HL-60 (cell line): ENCODE data around the gene KBTBD13.

Source experiments
- DNase-seq, 2 experiments: peaks; one replicate each; pipeline ENCODE4 v3.0.0-alpha.2; 2010 to 2020; ENCODE audit warnings: low read depth in 1 of 2, low spot score in 1 of 2
- H3K27ac ChIP-seq: fragments of 250-450 bp; sonication (Bioruptor Pico); replicated peaks from 2 replicates; pipeline ENCODE4 v1.5.1; 2020; ENCODE audit warnings: mild to moderate bottlenecking, moderate library complexity
- H3K27me3 ChIP-seq: fragments of 250-450 bp; sonication (Bioruptor Pico); 2 replicates; pipeline ENCODE4 v1.5.1; 2021; ENCODE audit warnings: mild to moderate bottlenecking, moderate library complexity; ENCODE audit not compliant: insufficient read depth, poor library complexity, severe bottlenecking
- H3K4me3 ChIP-seq: replicated peaks from 2 replicates; pipeline ENCODE4 v1.5.1; 2011; ENCODE audit warnings: mild to moderate bottlenecking, control low read depth, low read length; ENCODE audit not compliant: insufficient read depth
- GABPA ChIP-seq: IDR thresholded peaks from 2 replicates; pipeline ENCODE4 v1.6.1; 2012; ENCODE audit warnings: low read depth
- POLR2AphosphoS5 ChIP-seq: IDR thresholded peaks from 2 replicates; pipeline ENCODE4 v1.6.1; 2012; ENCODE audit warnings: low read depth
- SPI1 ChIP-seq: IDR thresholded peaks from 2 replicates; pipeline ENCODE4 v1.6.1; 2012; ENCODE audit warnings: low read depth, mild to moderate bottlenecking, borderline replicate concordance
- long read RNA-seq: library from polyadenylated mRNA; unstranded; transcript quantifications from one replicate; pipeline ENCODE4 v2.0.0, GENCODE V29; 2020
- TF ChIP-seq, protein P1 (sequence below): IDR thresholded peaks from one replicate; pipeline ENCODE4 v1.5.1; 2011; ENCODE audit warnings: low read length, control low read depth, inconsistent platforms; ENCODE audit not compliant: insufficient read depth
- TF ChIP-seq, protein P2 (sequence below): IDR thresholded peaks from 2 replicates; pipeline ENCODE4 v1.6.1; 2012; ENCODE audit warnings: low read depth; ENCODE audit not compliant: insufficient replicate concordance

The KBTBD13 gene
- long read RNA-seq = 0 reads

DNA sequence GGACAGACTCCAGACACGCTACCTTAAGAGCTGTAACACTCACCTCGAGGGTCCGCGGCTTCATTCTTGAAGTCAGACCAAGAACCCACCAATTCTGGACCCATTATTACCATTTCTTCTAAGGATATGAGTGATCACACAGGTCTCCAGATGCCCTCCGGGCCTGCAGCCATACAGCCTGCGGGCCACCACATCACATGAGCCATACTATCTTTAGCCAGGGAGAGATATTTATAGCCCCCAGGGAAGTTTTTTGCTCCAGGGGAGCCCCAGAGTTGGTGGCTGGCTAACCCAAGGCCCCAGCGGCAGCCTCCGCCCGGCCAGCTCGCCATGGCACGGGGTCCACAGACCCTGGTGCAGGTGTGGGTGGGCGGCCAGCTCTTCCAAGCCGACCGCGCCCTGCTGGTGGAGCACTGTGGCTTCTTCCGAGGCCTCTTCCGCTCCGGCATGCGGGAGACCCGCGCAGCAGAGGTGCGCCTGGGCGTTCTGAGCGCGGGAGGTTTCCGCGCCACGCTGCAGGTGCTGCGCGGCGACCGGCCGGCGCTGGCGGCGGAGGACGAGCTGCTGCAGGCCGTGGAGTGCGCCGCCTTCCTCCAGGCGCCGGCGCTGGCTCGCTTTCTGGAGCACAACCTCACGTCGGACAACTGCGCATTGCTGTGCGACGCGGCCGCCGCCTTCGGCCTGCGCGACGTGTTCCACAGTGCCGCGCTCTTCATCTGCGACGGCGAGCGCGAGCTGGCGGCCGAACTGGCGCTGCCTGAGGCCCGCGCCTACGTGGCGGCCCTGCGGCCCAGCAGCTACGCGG is at the start of gene KBTBD13:
KBTBD13 (plus strand) TSS at position 261 of the 805 bp plus-strand sequence; CDS start at position 331, 70 bp downstream.
- H3K4me3 ChIP-seq = no peak within 1 kb of the TSS
- TF ChIP-seq, protein P1, sequence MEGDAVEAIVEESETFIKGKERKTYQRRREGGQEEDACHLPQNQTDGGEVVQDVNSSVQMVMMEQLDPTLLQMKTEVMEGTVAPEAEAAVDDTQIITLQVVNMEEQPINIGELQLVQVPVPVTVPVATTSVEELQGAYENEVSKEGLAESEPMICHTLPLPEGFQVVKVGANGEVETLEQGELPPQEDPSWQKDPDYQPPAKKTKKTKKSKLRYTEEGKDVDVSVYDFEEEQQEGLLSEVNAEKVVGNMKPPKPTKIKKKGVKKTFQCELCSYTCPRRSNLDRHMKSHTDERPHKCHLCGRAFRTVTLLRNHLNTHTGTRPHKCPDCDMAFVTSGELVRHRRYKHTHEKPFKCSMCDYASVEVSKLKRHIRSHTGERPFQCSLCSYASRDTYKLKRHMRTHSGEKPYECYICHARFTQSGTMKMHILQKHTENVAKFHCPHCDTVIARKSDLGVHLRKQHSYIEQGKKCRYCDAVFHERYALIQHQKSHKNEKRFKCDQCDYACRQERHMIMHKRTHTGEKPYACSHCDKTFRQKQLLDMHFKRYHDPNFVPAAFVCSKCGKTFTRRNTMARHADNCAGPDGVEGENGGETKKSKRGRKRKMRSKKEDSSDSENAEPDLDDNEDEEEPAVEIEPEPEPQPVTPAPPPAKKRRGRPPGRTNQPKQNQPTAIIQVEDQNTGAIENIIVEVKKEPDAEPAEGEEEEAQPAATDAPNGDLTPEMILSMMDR = no peak
- TF ChIP-seq, protein P2, sequence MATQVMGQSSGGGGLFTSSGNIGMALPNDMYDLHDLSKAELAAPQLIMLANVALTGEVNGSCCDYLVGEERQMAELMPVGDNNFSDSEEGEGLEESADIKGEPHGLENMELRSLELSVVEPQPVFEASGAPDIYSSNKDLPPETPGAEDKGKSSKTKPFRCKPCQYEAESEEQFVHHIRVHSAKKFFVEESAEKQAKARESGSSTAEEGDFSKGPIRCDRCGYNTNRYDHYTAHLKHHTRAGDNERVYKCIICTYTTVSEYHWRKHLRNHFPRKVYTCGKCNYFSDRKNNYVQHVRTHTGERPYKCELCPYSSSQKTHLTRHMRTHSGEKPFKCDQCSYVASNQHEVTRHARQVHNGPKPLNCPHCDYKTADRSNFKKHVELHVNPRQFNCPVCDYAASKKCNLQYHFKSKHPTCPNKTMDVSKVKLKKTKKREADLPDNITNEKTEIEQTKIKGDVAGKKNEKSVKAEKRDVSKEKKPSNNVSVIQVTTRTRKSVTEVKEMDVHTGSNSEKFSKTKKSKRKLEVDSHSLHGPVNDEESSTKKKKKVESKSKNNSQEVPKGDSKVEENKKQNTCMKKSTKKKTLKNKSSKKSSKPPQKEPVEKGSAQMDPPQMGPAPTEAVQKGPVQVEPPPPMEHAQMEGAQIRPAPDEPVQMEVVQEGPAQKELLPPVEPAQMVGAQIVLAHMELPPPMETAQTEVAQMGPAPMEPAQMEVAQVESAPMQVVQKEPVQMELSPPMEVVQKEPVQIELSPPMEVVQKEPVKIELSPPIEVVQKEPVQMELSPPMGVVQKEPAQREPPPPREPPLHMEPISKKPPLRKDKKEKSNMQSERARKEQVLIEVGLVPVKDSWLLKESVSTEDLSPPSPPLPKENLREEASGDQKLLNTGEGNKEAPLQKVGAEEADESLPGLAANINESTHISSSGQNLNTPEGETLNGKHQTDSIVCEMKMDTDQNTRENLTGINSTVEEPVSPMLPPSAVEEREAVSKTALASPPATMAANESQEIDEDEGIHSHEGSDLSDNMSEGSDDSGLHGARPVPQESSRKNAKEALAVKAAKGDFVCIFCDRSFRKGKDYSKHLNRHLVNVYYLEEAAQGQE = no peak
- TF ChIP-seq GABPA (no peak), SPI1 (no peak), POLR2AphosphoS5 (no peak)
- H3K27me3 ChIP-seq = no peaks in the 10 kb centered on the region
- no peak for DNase-seq
- H3K27ac ChIP-seq = no peak within 1 kb of the TSS

DNA sequence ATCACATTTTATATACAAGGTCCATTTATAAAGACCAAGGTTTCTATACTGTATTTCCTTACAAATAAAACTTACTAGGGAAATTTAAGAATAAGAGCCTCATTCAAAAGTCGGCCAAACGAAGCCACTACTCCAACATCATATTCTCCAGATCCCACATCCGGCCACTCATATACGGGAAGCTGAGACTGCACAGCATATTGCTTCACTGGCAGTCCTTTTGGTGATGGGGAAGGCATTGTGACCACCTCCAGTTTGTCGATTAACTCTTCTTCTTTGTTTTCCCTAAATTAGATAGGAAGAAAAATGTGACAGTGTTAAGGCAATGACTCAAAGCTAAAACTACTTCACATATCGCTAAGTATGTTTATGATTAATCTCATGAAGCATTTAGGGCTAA is 49.8 kb upstream of the KBTBD13 start:
- no peak for DNase-seq
- Histone ChIP-seq H3K4me3 (no peak overlapping the region), H3K27ac (no peak overlapping the region), H3K27me3 (no peaks in the 10 kb centered on the region)
- TF ChIP-seq GABPA = no peak
- no peak for TF ChIP-seq SPI1
- TF ChIP-seq, protein P2 = no peak
- no peak for TF ChIP-seq POLR2AphosphoS5
- TF ChIP-seq, protein P1 = no peak

DNA sequence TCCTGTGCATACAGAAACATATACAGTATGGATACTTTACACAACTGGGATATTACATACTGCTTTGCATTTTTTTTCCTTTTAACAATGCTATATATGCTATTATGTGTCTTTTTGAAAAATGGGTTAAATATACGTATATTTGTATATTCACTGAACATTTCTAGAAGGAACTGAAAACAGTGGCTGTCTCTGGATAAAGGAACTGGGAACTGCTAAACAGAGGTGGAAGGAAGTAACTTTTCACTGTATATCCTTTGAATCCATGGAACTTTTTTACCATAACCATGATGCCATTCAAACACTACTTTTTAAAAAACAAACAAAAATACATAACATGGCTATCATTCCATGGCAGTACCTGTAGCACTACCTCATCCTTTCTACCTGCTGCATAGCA is 49.0 kb upstream of the KBTBD13 start:
- Histone ChIP-seq H3K27ac (no peak overlapping the region), H3K27me3 (no peaks in the 10 kb centered on the region), H3K4me3 (no peak overlapping the region)
- DNase-seq = no peak
- TF ChIP-seq, protein P1 = no peak
- TF ChIP-seq POLR2AphosphoS5 = no peak
- TF ChIP-seq, protein P2 = no peak
- TF ChIP-seq GABPA = no peak
- TF ChIP-seq SPI1 = no peak; the same call in 1 of the 2 replicates
